IPS-NIHi7 (cell line): ENCODE results near the gene SERPINI2.

Source experiments
- DNase-seq: peaks from one replicate; pipeline ENCODE4 v3.0.0; 2012; ENCODE audit warnings: mixed read lengths; ENCODE audit errors: extremely low spot score

SERPINI2 gene

GRCh38 chr3:167473863-167474262 is at the start of gene SERPINI2:
SERPINI2 (minus strand) TSS chr3:167474042; CDS start chr3:167471834, 2,208 bp downstream.
- DNase-seq: no peak

GRCh38 chr3:167521006-167521355 is 47.1 kb upstream of the SERPINI2 start:
- DNase-seq: no peak

- DNase-seq: no peak
These were observed 46.6 kb upstream of the SERPINI2 start for GRCh38 chr3:167520266-167521005.

GRCh38 chr3:167507954-167508353 is 34.1 kb upstream of the SERPINI2 start:
- no peak for DNase-seq

- DNase-seq: no peak
These were observed 28.6 kb upstream of the SERPINI2 start for GRCh38 chr3:167502401-167502800.

- no peak for DNase-seq
These were observed 28.1 kb upstream of the SERPINI2 start for GRCh38 chr3:167501941-167502340.

GRCh38 chr3:167497903-167498302 is 24.1 kb upstream of the SERPINI2 start:
- DNase-seq: no peak

GRCh38 chr3:167493244-167493643 is 19.4 kb upstream of the SERPINI2 start:
- DNase-seq: peak; percentile 64

- peak; percentile 12 for DNase-seq
These were observed 17.8 kb upstream of the SERPINI2 start for GRCh38 chr3:167491621-167492020.

- DNase-seq: no peak
These were observed 15.7 kb upstream of the SERPINI2 start for GRCh38 chr3:167489571-167489970.

- DNase-seq: no peak
These were observed 13.7 kb upstream of the SERPINI2 start for GRCh38 chr3:167487556-167487955.

- DNase-seq: no peak
These were observed 10.7 kb upstream of the SERPINI2 start for GRCh38 chr3:167484551-167484950.

- DNase-seq: no peak
These were observed 10.1 kb upstream of the SERPINI2 start for GRCh38 chr3:167483708-167484475.

GRCh38 chr3:167481164-167481563 is 7.3 kb upstream of the SERPINI2 start:
- no peak for DNase-seq

GRCh38 chr3:167480748-167481147 is 6.9 kb upstream of the SERPINI2 start:
- DNase-seq: no peak

GRCh38 chr3:167469381-167469780 is 4.5 kb downstream of the SERPINI2 start:
- DNase-seq: no peak

- DNase-seq: no peak
These were observed 5.8 kb downstream of the SERPINI2 start for GRCh38 chr3:167467848-167468611.

GRCh38 chr3:167466966-167467365 is 6.9 kb downstream of the SERPINI2 start:
- DNase-seq: no peak

GRCh38 chr3:167456157-167456799 is 17.6 kb downstream of the SERPINI2 start:
- DNase-seq: no peak

- DNase-seq: no peak
These were observed 20.0 kb downstream of the SERPINI2 start for GRCh38 chr3:167453815-167454214.

- no peak for DNase-seq
These were observed 22.6 kb downstream of the SERPINI2 start for GRCh38 chr3:167451282-167451681.

GRCh38 chr3:167450675-167451074 is 23.2 kb downstream of the SERPINI2 start:
- no peak for DNase-seq
